H7 (cell line): ENCODE results near the gene ATXN2. TPM values are rescaled to one million over a fixed set of nuclear protein-coding genes. Genes with fewer than 3 reads are reported as not detected.

Experiments
- DNase-seq: peaks from one replicate; pipeline ENCODE4 v3.0.0; 2012
- H3K27me3 ChIP-seq: 2 replicates; pipeline ENCODE4 v1.6.0; 2011; ENCODE audit warnings: mild to moderate bottlenecking, low read length; ENCODE audit not compliant: control insufficient read depth, insufficient read depth
- H3K36me3 ChIP-seq: replicated peaks from 2 replicates; pipeline ENCODE4 v1.5.1; 2011; ENCODE audit warnings: low read length; ENCODE audit not compliant: control insufficient read depth, insufficient read depth
- H3K4me3 ChIP-seq: 2 replicates; pipeline ENCODE4 v1.5.1; 2011; ENCODE audit warnings: low read depth, mild to moderate bottlenecking, control low read depth, low read length, moderate library complexity; ENCODE audit not compliant: insufficient read depth
- total RNA-seq: library from RNA; depleted of rRNA; stranded (reverse); fragments of >200 nt; shearing (Covaris generic); gene quantifications from 2 replicates; pipeline ENCODE4 v1.2.3, GENCODE V29; 2014

The ATXN2 gene
- total RNA-seq, 1 experiment from 2014 or later: 14.4 TPM

GRCh38 chr12:111448846-111449790 is 150.0 kb downstream of the ATXN2 start:
- no peak for DNase-seq
- no peaks in the 10 kb centered on the region for H3K27me3 ChIP-seq
- H3K36me3 ChIP-seq: peaks cover 46% of the 10 kb centered on the region

GRCh38 chr12:111448266-111448830 is 150.8 kb downstream of the ATXN2 start:
- no peaks in the 10 kb centered on the region for H3K27me3 ChIP-seq
- no peak for DNase-seq
- peaks cover 42% of the 10 kb centered on the region for H3K36me3 ChIP-seq
- H3K4me3 ChIP-seq: no peak overlapping the region

More at GRCh38 chr12:111448846-111449790, 150.0 kb downstream of the ATXN2 start:
- no peak overlapping the region for H3K4me3 ChIP-seq

GRCh38 chr12:111447571-111448265 is 151.4 kb downstream of the ATXN2 start:
- H3K27me3 ChIP-seq: no peaks in the 10 kb centered on the region
- no peak overlapping the region for H3K4me3 ChIP-seq
- DNase-seq: peak; percentile 26
- peaks cover 39% of the 10 kb centered on the region for H3K36me3 ChIP-seq

- DNase-seq: peak; percentile 10
- Histone ChIP-seq H3K27me3 (no peaks in the 10 kb centered on the region), H3K36me3 (peaks cover 38% of the 10 kb centered on the region), H3K4me3 (no peak overlapping the region)
Observed at GRCh38 chr12:111446631-111447570, 152.2 kb downstream of the ATXN2 start.

GRCh38 chr12:111445726-111446581 is 153.2 kb downstream of the ATXN2 start:
- Histone ChIP-seq H3K36me3 (peaks cover 35% of the 10 kb centered on the region), H3K4me3 (no peak overlapping the region), H3K27me3 (no peaks in the 10 kb centered on the region)
- DNase-seq: peak; percentile 69

- peak; percentile 61 for DNase-seq
- Histone ChIP-seq H3K36me3 (peaks cover 28% of the 10 kb centered on the region), H3K27me3 (no peaks in the 10 kb centered on the region), H3K4me3 (no peak overlapping the region)
Observed at GRCh38 chr12:111444925-111445725, 154.0 kb downstream of the ATXN2 start.

GRCh38 chr12:111444314-111444924 is 154.7 kb downstream of the ATXN2 start:
- no peak overlapping the region for H3K4me3 ChIP-seq
- H3K36me3 ChIP-seq: peaks cover 26% of the 10 kb centered on the region
- H3K27me3 ChIP-seq: no peaks in the 10 kb centered on the region
- DNase-seq: no peak

- DNase-seq: peak; percentile 9
- H3K27me3 ChIP-seq: no peaks in the 10 kb centered on the region
Observed at GRCh38 chr12:111443586-111443985, 155.5 kb downstream of the ATXN2 start.

GRCh38 chr12:111443086-111443485 is 156.0 kb downstream of the ATXN2 start:
- no peak overlapping the region for H3K4me3 ChIP-seq
- DNase-seq: peak; percentile 16

More at GRCh38 chr12:111443586-111443985, 155.5 kb downstream of the ATXN2 start:
- no peak overlapping the region for H3K4me3 ChIP-seq
- peaks cover 19% of the 10 kb centered on the region for H3K36me3 ChIP-seq

GRCh38 chr12:111442301-111443045 is 156.6 kb downstream of the ATXN2 start:
- H3K36me3 ChIP-seq: peaks cover 9% of the 10 kb centered on the region
- H3K4me3 ChIP-seq: no peak overlapping the region
- no peaks in the 10 kb centered on the region for H3K27me3 ChIP-seq
- peak; percentile 19 for DNase-seq

More at GRCh38 chr12:111443086-111443485, 156.0 kb downstream of the ATXN2 start:
- H3K36me3 ChIP-seq: peaks cover 15% of the 10 kb centered on the region
- H3K27me3 ChIP-seq: no peaks in the 10 kb centered on the region

GRCh38 chr12:111441107-111441928 is 157.8 kb downstream of the ATXN2 start:
- H3K4me3 ChIP-seq: no peak overlapping the region
- DNase-seq: no peak
- no peaks in the 10 kb centered on the region for H3K27me3 ChIP-seq
- peaks cover 2% of the 10 kb centered on the region for H3K36me3 ChIP-seq
